ENCODE data around the gene RABGAP1L.
"Not testable (repeated sequence)": the region's sequence is repeated elsewhere in the genome, so short reads cannot be mapped to it uniquely, and the experiment has no call there.

The RABGAP1L gene

GRCh38 chr1:174166530-174167264 is 7.4 kb downstream of the RABGAP1L start:
- Mint-ChIP-seq H3K9me3 (no peaks in the 10 kb centered on the region), H3K4me1 (no peaks in the 10 kb centered on the region), H3K27me3 (ENCODE audit: low read depth) (no peaks in the 10 kb centered on the region), H3K27ac (no peak overlapping the region), H3K4me3 (no peak overlapping the region), H3K36me3 (ENCODE audit: low read depth) (peaks cover 7% of the 10 kb centered on the region)
- TF ChIP-seq CTCF (IDR thresholded peaks at IDR 0.05; ENCODE audit: unreplicated experiment in 3 of 3), result no peak

GRCh38 chr1:174167265-174167803 is 8.0 kb downstream of the RABGAP1L start:
- no peaks in the 10 kb centered on the region for H3K27me3 Mint-ChIP-seq (ENCODE audit: low read depth)

DNA sequence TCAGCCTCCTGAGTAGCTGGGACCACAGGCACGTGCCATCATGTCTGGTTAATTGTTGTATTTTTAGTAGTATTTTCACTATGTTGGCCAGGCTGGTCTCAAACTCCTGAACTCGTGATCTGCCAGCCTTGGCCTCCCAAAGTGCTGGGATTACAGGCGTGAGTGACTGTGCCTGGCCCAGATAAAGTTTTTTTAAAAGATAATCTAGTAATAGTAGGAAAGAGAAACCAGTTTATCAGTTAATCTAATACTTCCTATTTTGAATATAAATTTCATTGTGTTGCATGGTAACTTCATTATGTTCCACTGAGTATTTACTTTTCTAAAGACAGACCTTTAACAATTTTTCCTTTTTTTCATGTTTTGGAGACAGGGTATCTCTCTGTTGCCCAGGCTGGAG is 10.0 kb downstream of the RABGAP1L start:
- Mint-ChIP-seq H3K27ac (no peak overlapping the region), H3K4me3 (no peak overlapping the region), H3K9me3 (no peaks in the 10 kb centered on the region), H3K36me3 (ENCODE audit: low read depth) (peaks cover 7% of the 10 kb centered on the region), H3K4me1 (no peaks in the 10 kb centered on the region), H3K27me3 (ENCODE audit: low read depth) (no peaks in the 10 kb centered on the region)
- TF ChIP-seq CTCF (IDR thresholded peaks at IDR 0.05; ENCODE audit: unreplicated experiment in 3 of 3), result no peak

More at GRCh38 chr1:174167265-174167803, 8.0 kb downstream of the RABGAP1L start:
- H3K4me3 Mint-ChIP-seq, result no peak overlapping the region
- no peaks in the 10 kb centered on the region for H3K9me3 Mint-ChIP-seq
- no peak for TF ChIP-seq CTCF (IDR thresholded peaks at IDR 0.05; ENCODE audit: unreplicated experiment in 3 of 3)
- H3K4me1 Mint-ChIP-seq, result no peaks in the 10 kb centered on the region
- H3K36me3 Mint-ChIP-seq (ENCODE audit: low read depth), result peaks cover 7% of the 10 kb centered on the region
- no peak overlapping the region for H3K27ac Mint-ChIP-seq

- H3K27me3 Mint-ChIP-seq (ENCODE audit: low read depth), result no peaks in the 10 kb centered on the region
- H3K4me3 Mint-ChIP-seq, result no peak overlapping the region
- H3K9me3 Mint-ChIP-seq, result no peaks in the 10 kb centered on the region
- no peaks in the 10 kb centered on the region for H3K4me1 Mint-ChIP-seq
- TF ChIP-seq CTCF (IDR thresholded peaks at IDR 0.05; ENCODE audit: unreplicated experiment in 3 of 3), result no peak
- H3K27ac Mint-ChIP-seq, result no peak overlapping the region
- H3K36me3 Mint-ChIP-seq (ENCODE audit: low read depth), result peaks cover 3% of the 10 kb centered on the region
Measured at GRCh38 chr1:174171073-174171472, 11.8 kb downstream of the RABGAP1L start.

DNA sequence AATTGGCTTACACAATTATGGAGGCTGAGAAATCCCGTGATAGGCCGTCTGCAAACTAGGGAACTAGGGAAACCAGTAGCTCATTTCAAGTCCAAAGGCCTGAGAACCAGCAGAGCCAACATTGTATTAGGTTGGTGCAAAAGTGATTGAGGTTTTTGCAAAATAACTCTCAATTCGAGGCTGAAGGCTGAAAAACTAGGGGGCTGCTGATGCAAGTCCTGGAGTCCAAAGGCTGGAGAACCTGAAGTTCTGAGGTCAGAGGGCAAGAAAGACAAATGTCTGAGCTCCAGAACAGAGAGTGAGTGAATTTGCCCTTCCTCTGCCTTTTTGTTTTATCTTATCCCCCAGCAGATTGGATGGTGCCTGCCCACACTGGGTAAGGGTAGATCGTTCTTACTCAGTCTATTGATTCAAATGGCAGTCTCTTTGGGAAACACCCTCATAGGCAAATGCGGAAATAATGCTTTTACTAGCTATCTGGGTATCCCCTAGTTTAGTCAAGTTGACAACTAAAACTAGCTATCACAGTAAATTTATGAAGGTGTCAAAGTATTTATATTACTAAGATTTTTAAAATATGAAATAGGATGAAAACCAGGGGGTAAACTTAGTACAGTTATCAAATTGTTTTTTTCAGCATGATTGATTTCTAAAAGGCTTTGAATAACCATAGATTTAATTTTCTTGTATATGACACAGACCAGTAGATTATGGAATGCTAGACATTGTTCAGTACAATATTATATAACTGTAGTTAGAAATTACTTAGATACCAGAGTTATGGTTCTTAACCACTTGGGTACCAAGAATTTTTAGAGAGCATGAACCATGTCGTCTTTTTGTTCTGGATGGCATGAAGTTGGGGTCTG is 15.4 kb downstream of the RABGAP1L start:
- Mint-ChIP-seq H3K4me3 (no peak overlapping the region), H3K27me3 (ENCODE audit: low read depth) (no peaks in the 10 kb centered on the region), H3K4me1 (no peaks in the 10 kb centered on the region), H3K27ac (no peak overlapping the region), H3K36me3 (ENCODE audit: low read depth) (peaks cover 15% of the 10 kb centered on the region), H3K9me3 (peaks cover 6% of the 10 kb centered on the region)
- TF ChIP-seq CTCF (IDR thresholded peaks at IDR 0.05; ENCODE audit: unreplicated experiment in 3 of 3), result no peak

DNA sequence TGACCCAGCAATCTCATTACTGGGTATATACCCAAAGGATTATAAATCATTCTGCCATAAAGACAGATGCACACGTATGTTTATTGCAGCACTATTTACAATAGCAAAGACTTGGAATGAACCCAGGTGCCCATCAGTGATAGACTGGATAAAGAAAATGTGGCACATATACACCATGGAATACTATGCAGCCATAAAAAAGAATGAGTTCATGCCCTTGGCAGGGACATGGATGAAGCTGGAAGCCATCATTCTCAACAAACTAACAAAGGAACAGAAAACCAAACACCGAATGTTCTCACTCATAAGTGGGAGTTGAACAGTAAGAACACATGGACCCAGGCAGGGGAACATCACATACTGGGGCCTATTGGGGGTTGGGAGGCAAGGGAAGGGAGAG is 19.1 kb downstream of the RABGAP1L start:
- not testable (repeated sequence) for H3K27me3 Mint-ChIP-seq (ENCODE audit: low read depth); H3K27ac Mint-ChIP-seq; H3K4me3 Mint-ChIP-seq; H3K4me1 Mint-ChIP-seq; H3K9me3 Mint-ChIP-seq
- H3K36me3 Mint-ChIP-seq (ENCODE audit: low read depth), result peaks cover 12% of the 10 kb centered on the region
